Subcutaneous adipose tissue (tissue), 4 donors: ENCODE results near the gene KRT26. TPM values are rescaled to one million over a fixed set of nuclear protein-coding genes. Genes with fewer than 3 reads are reported as not detected.

Experiments used
- total RNA-seq, 4 donors: library from RNA; depleted of rRNA; stranded (reverse); fragments of >200 nt; gene quantifications; one replicate each; pipeline ENCODE4 v1.1.0, GENCODE V29; 2016
- TF ChIP-seq, protein P1 (sequence below): fragments of 450-650 bp; IDR thresholded peaks from one replicate; pipeline ENCODE4 v1.5.1; 2016; ENCODE audit warnings: low read depth, mild to moderate bottlenecking, control low read depth, antibody characterized with exemption, moderate library complexity

The KRT26 gene
- total RNA-seq, 4 donors from 2014 or later, result not detected

DNA sequence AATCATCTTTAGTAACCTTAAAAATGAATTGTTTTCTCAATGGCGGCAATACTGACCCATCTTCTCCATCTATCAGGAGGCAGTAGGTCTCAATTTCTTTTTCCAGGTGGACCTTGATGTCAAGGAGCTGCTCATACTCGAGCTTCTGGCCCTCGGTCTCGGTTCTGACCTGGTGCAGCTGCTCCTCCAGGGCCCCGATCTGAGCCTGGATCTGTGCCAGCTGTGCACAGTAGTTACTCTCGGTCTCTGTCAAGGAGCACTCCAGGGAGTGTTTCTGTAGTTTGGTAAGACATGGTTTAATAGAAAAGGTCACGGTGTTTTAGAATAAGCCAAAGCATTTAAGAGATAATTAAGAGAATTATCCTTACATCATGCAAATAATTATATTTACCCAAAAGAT lies 5.5 kb upstream of the KRT26 start:
- TF ChIP-seq, protein P1, sequence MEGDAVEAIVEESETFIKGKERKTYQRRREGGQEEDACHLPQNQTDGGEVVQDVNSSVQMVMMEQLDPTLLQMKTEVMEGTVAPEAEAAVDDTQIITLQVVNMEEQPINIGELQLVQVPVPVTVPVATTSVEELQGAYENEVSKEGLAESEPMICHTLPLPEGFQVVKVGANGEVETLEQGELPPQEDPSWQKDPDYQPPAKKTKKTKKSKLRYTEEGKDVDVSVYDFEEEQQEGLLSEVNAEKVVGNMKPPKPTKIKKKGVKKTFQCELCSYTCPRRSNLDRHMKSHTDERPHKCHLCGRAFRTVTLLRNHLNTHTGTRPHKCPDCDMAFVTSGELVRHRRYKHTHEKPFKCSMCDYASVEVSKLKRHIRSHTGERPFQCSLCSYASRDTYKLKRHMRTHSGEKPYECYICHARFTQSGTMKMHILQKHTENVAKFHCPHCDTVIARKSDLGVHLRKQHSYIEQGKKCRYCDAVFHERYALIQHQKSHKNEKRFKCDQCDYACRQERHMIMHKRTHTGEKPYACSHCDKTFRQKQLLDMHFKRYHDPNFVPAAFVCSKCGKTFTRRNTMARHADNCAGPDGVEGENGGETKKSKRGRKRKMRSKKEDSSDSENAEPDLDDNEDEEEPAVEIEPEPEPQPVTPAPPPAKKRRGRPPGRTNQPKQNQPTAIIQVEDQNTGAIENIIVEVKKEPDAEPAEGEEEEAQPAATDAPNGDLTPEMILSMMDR, result no peak

DNA sequence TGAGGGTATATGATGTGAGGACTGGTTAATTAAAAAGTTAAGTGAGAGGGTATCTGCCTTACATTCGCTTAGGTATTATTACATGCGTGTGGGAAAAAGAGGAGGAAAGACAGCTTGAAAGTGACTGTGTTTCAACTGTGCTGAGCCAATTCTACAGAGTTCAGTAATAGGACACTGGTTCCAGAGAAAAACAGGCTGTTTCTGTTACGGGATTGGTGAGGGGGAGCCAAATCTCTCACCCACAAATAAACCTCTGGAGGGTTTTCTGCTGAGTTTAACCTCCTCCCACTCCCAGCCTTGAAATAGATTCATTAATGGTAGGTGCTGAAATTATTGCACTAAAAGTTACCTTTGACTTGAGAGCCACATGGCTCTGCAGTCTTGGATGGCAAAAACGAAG lies 3.9 kb upstream of the KRT26 start:
- TF ChIP-seq, protein P1, result no peak

DNA sequence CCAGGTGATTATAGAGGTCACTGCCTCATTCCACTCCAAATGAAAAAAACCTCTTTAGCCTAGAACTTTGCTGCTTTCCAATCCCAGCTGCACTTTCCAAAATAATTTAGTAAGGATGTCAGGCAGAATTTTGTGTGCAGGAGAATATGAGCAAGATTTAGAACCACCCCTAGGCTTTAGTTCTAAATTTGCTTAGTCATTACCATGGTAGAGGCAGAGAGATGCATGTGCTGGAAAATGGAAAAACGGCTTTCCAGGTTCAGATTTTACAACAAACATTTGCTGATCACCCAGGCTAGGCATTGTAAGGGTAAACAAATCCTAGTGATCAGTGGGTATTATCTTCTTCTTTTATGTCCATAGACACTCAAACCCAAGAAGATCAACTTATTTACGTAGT lies 6.3 kb downstream of the KRT26 start:
- TF ChIP-seq, protein P1, result no peak

DNA sequence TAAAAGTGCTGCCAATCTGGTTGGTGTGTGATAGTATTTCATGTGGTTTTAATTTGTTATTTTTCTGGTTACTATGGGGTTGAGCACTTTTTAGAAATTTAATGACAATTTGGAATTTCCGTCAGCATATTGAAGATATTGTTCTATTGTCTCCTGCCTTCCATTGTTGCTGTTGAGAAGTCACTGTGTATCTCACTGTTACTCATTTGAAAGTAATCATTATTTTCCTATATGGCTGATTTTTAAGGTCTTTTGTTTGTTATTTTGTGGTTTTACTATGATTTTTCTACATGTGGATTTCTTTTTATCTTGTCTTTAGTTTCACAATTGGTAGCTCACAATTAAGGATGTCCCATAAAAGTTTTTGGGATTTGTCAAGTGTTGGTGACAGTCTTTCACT lies 8.2 kb downstream of the KRT26 start:
- TF ChIP-seq, protein P1, result no peak

DNA sequence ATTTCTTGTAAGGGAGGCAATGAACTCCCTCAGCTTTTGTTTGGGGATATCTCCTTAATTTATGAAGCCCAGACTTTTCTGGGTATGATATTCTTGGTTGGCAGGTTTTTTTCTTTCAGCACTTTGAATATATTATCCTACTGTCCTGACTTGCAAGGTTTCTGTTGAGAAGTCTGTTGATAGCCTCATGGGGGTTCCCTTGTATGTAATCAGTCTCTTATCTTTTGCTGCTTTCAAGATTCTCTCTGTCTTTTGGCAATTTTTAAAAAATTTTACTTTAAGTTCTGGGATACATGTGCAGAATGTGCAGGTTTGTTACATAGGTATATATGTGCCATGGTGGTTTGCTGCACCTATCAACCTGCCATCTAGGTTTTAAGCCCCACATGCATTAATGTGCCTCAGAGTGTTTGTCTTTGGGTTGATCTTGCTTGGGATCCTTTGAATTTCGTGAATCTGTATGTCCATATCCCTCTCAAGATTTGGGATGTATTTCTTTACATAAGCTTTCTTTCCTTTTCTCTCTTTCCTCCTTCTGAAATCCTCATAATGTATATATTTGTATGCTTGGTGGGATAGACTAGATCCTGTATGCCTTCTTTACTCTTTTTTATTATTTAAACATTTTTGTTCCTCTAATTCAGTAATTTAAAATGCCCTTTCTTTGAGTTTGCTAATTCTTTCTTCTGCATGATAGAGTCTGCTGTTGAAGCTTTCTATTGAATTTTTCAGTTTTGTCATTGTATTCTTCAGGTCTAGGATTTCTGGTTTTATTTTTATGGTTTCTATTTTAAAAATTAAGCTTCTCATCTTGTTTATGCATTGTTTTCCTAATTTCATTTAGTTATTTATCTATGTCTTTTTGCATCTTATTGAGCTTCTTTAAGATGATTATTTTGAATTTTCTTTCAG lies 11.6 kb downstream of the KRT26 start:
- TF ChIP-seq, protein P1, result no peak

DNA sequence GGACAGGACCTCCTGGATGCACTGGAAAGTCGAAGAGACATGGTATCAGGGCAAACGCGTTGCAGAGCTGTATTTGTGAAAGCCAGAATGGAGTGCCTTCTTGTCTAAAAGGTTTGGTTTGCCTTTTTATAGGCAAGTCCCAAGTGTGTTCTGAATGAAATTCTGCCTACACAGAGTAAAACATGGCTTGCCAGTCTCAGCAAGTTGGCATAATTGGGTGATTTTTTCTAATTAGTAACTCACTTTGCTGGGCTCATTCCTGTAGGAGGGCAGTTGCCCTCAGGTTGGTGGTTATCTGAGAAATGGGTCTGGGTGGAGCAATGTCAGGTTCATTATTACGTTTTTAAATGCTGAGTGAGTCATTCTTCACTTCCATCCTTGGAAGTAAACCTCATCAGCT lies 16.8 kb downstream of the KRT26 start, which contains the start of gene KRT25:
Gene KRT25 (minus strand): TSS at position 101 of the 400 bp plus-strand sequence. CDS start 60 bp downstream, at position 41.
- TF ChIP-seq, protein P1, result no peak

DNA sequence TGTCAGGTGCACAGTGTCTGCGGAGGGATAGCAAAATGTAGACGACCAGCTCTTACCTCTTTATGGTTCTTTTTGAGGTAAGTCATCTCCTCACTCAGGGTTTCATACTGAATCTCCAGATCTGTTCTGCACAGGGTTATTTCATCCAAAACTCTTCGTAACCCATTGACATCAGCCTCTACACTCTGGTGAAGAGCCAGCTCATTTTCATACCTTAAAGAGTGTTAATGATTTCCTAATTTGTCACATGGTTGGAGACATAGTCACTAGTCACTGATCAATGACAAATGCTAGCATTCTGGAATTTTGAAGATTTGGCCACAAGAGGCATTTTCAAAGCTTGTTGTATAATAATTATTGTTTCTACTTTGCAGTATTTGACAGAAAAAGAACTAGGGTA lies 18.2 kb downstream of the KRT26 start:
- TF ChIP-seq, protein P1, result no peak
